ENCODE measurements around the gene CFAP77. TPM values are rescaled to one million over a fixed set of nuclear protein-coding genes. Genes with fewer than 3 reads are reported as not detected.

CFAP77 gene
- total and polyA plus RNA-seq, 2 of the 8 experiments (the other 6 are each of a cell fraction or from before 2014, with no cell fraction given), result 0.63 to 0.97 TPM

- no peak for FAIRE-seq
- Histone ChIP-seq H3K23ac (ENCODE audit: insufficient read length) (no peak overlapping the region), H2BK120ac (replicated peaks; ENCODE audit: low read depth, low read length) (no peak overlapping the region), H3K79me1 (ENCODE audit: low read depth, low read length) (peaks cover 2% of the 10 kb centered on the region), H2BK5ac (ENCODE audit: low read depth, low read length) (no peak overlapping the region), H3K4me3 (ENCODE audit: extremely low read depth in 1 of 4, insufficient read depth in 2 of 4, low read depth in 3 of 4, low read length in 4 of 4) (no peak overlapping the region), H3K56ac (replicated peaks; ENCODE audit: insufficient read length, low read depth, low read length) (no peak overlapping the region), H3K4me2 (ENCODE audit: insufficient read depth in 1 of 2, low read depth in 2 of 2, low read length in 2 of 2) (no peak overlapping the region), H3K27me3 (replicated peaks in 1 of 4; ENCODE audit: control insufficient read depth in 3 of 4, extremely low read depth in 1 of 4, insufficient read depth in 3 of 4, low read length in 3 of 4) (no peaks in the 10 kb centered on the region), H4K91ac (replicated peaks; ENCODE audit: insufficient read length, low read length) (no peak overlapping the region), H2AFZ (ENCODE audit: low read length) (no peak overlapping the region), H4K8ac (ENCODE audit: extremely low read depth, insufficient read depth, low read length) (no peak overlapping the region), H3K14ac (ENCODE audit: insufficient read length) (no peak overlapping the region), H3K36me3 (ENCODE audit: control insufficient read depth in 2 of 4, insufficient read depth in 4 of 4, low read length in 3 of 4) (peaks cover 0 to 2% (median 1%) of the 10 kb centered on the region in 4 experiments; a peak in 5 of 8 replicates), H3K79me2 (ENCODE audit: control insufficient read depth in 1 of 2, insufficient read depth in 2 of 2, low read length in 2 of 2) (no peaks in the 10 kb centered on the region), H3K9ac (replicated peaks in 1 of 4; ENCODE audit: extremely low read depth in 1 of 4, low read depth in 3 of 4, low read length in 3 of 4) (no peak overlapping the region), H3K4me1 (replicated peaks in 1 of 4; ENCODE audit: control insufficient read depth in 3 of 4, insufficient read depth in 4 of 4, low read length in 3 of 4) (peaks cover 0 to 2% (median 0%) of the 10 kb centered on the region in 4 experiments; a peak in 1 of 7 replicates), H2BK12ac (ENCODE audit: low read depth, low read length) (no peak overlapping the region), H4K5ac (ENCODE audit: insufficient read length, low read depth, low read length) (no peak overlapping the region), H3K23me2 (ENCODE audit: low read depth, low read length) (no peaks in the 10 kb centered on the region), H2AK5ac (ENCODE audit: low read depth, low read length) (no peak overlapping the region), H2BK15ac (ENCODE audit: low read length) (no peak overlapping the region), H3K4ac (replicated peaks; ENCODE audit: insufficient read length, low read depth, low read length) (no peak overlapping the region), H4K20me1 (replicated peaks in 1 of 2; ENCODE audit: control insufficient read depth in 1 of 2, insufficient read depth in 2 of 2, low read length in 2 of 2) (peaks cover 3 to 11% of the 10 kb centered on the region in 2 experiments), H3K27ac (ENCODE audit: low read depth, low read length) (no peak overlapping the region), H3K9me3 (ENCODE audit: insufficient read depth in 2 of 2, low read depth in 1 of 2, low read length in 1 of 2) (no peaks in the 10 kb centered on the region), H2BK20ac (ENCODE audit: low read length) (no peak overlapping the region), H3K18ac (ENCODE audit: extremely low read depth, low read length) (no peak overlapping the region)
- DNase-seq (ENCODE audit: low read depth in 1 of 2, low spot score in 2 of 2), result no peak
- 92% methylated on average over 12 of the region's 12 CpGs; no CpG with 5 or more reads in 1 of the 2 experiments for WGBS, 2 experiments (ENCODE audit: extremely low coverage in 1 of 2, insufficient coverage in 1 of 2, insufficient read length in 1 of 2, insufficient replicate concordance in 2 of 2, low coverage in 1 of 2, low lambda C conversion rate in 2 of 2, missing lambda C conversion rate in 1 of 2)
- ChIA-PET POLR2A (ENCODE audit: partially characterized antibody) (no interaction called here), CTCF (ENCODE audit: partially characterized antibody) (interaction anchor here (1.2 to 2.5 kb wide), 5 partner anchors 9 to 92 kb away, joined by 3 to 5 read pairs (median 3); no protein-coding TSS in a partner anchor)
- TF ChIP-seq CBX8 (IDR thresholded peaks at IDR 0.05; ENCODE audit: borderline replicate concordance, low read depth, low read length) (no peak), EZH2 (IDR thresholded peaks at IDR 0.05; ENCODE audit: low read depth, low read length, severe bottlenecking) (no peak), RFX5 (IDR thresholded peaks at IDR 0.05; ENCODE audit: borderline replicate concordance, low read depth, low read length) (no peak), ASH2L (IDR thresholded peaks at IDR 0.05; ENCODE audit: low read length) (no peak), CBX5 (IDR thresholded peaks at IDR 0.05; ENCODE audit: low read depth, low read length) (no peak)
Measured at GRCh38 chr9:132600326-132600984, 190.4 kb downstream of the CFAP77 start.

All from H1 (cell line).